Measurements from ENCODE around the gene PPIP5K1.

DNA sequence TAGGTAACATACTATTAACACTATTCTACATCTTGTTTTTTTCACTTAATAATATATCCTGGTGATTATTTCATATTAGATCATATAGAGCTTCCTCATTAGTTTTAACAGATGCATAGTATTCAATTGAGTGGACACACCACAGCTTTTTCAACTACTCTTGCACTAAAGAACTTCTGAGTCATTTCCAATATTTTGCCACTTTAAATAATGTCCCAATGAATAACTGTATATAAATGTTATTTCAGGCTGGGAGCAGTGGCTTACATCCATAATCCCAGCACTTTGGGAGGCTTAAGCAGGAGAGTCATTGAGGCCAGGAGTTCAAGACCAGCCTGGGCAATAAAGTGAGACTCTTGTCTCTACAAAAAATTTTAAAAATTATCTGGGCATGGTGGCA, 45.7 kb downstream of the PPIP5K1 start:
- TF ChIP-seq, protein P1, sequence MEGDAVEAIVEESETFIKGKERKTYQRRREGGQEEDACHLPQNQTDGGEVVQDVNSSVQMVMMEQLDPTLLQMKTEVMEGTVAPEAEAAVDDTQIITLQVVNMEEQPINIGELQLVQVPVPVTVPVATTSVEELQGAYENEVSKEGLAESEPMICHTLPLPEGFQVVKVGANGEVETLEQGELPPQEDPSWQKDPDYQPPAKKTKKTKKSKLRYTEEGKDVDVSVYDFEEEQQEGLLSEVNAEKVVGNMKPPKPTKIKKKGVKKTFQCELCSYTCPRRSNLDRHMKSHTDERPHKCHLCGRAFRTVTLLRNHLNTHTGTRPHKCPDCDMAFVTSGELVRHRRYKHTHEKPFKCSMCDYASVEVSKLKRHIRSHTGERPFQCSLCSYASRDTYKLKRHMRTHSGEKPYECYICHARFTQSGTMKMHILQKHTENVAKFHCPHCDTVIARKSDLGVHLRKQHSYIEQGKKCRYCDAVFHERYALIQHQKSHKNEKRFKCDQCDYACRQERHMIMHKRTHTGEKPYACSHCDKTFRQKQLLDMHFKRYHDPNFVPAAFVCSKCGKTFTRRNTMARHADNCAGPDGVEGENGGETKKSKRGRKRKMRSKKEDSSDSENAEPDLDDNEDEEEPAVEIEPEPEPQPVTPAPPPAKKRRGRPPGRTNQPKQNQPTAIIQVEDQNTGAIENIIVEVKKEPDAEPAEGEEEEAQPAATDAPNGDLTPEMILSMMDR (IDR thresholded peaks at IDR 0.05), result no peak
- TF ChIP-seq POLR2A (IDR thresholded peaks at IDR 0.05), result no peak
